GM18861 (cell line): ENCODE data around the gene BEGAIN.

Source experiments
- ATAC-seq: cut with Tn5 transposase; IDR thresholded peaks from one replicate; pipeline ENCODE4 v1.9.1; 2021; ENCODE audit not compliant: unreplicated experiment

BEGAIN gene

DNA sequence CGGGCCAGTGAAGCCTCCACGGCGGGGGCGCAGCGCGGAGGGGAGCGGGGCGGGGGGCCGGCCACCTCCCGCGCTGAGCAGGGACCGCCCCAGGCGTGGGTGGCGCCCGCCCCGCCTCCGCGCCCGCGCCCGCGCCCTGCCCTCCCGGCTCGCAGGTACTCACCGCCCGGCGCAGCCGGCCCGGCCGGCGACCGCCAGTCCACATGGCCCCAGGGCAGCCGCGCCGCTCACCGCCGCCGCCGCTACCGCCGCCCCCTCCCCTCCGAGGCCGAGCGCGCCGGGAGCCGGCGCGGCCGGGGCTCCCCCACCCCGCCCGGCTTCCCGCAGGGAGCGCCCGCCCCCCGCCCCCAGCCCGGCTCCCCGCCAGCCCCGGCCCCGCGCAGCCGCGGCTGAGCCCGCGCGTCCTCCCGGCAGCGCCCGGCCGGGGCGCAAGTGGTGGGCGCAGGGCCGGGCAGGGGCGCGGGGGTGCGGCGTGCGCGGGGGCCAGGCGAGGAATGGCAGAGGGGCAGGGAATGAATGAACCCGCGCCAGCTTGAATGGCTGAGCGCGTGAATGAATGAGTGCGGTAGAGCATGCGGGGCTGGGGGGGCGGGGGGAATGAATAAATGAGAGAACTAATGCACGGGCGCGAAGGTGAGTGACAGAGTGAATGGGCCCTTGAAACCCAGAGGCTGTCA, at the start of gene BEGAIN:
BEGAIN (minus strand) TSS at position 332 of the 677 bp plus-strand sequence; CDS start at position 205, 127 bp downstream.
- ATAC-seq = no peak

- ATAC-seq = no peak
Observed at GRCh38 chr14:100636559-100636958, 49.3 kb upstream of the BEGAIN start.

DNA sequence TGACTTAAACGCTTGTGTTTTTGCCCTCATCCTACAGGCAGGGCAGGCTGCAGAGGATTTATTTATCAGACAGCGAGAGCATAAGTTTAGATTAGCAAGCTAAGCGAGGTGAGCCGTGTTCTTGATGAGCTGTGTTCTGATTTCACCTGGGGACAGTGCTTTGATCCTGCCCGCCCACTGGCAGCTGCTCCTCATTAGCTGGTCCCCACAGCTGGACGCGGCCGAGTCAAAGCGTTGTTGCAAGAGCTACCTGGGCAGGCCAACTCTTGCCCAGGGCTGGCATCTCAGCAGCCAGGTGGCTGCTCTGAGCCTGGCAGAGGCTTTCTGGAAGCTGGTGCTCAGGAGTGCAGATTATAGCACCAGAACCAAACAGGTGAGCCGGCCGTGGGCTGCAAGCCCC, 46.8 kb upstream of the BEGAIN start:
- ATAC-seq = no peak

DNA sequence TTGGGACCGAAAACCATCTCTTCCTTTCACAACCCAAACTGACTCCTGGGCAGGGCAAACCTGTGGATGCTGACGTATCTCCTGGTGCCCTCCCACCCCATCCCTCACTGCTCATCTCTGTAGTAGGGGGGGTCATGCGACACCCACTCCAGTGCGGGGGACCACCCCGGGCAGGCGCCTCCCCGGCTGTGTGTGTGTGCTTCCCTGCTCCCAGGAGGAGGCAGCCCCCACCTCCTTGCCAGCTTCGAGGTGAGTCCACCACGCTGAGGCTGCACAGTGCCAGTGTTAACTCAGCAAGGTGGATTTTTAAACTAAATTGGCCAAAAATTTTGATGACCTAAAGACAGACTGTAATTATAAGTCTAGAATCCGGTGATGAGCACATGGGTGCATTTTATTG, 46.2 kb upstream of the BEGAIN start:
- no peak for ATAC-seq

GRCh38 chr14:100629696-100630095, 42.5 kb upstream of the BEGAIN start:
- ATAC-seq = no peak

DNA sequence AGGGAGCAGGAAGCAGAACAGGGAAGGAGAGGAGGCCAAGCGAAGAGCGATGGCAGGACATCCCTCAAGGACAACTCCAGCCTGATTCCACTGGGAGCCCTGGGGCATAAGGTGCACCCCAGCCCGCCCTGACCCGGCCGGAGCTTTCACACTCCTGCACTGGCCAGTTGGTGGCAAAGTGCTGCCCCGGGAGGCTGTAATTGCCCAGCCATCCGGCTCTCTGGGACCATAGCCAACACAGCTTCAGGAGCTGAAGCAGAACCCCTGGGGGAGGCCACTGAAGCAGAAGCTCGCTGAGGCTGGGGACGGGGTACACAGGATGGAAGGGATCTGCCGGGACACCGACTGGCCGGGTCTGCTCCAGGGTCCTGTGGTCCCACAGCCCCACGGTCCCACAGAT, 41.9 kb upstream of the BEGAIN start:
- no peak for ATAC-seq

- no peak for ATAC-seq
Observed at GRCh38 chr14:100628225-100628624, 41.0 kb upstream of the BEGAIN start.

GRCh38 chr14:100626614-100627013, 39.4 kb upstream of the BEGAIN start:
- no peak for ATAC-seq

GRCh38 chr14:100623961-100624360, 36.7 kb upstream of the BEGAIN start:
- ATAC-seq = no peak

- ATAC-seq = no peak
Observed at GRCh38 chr14:100623557-100623956, 36.3 kb upstream of the BEGAIN start.

DNA sequence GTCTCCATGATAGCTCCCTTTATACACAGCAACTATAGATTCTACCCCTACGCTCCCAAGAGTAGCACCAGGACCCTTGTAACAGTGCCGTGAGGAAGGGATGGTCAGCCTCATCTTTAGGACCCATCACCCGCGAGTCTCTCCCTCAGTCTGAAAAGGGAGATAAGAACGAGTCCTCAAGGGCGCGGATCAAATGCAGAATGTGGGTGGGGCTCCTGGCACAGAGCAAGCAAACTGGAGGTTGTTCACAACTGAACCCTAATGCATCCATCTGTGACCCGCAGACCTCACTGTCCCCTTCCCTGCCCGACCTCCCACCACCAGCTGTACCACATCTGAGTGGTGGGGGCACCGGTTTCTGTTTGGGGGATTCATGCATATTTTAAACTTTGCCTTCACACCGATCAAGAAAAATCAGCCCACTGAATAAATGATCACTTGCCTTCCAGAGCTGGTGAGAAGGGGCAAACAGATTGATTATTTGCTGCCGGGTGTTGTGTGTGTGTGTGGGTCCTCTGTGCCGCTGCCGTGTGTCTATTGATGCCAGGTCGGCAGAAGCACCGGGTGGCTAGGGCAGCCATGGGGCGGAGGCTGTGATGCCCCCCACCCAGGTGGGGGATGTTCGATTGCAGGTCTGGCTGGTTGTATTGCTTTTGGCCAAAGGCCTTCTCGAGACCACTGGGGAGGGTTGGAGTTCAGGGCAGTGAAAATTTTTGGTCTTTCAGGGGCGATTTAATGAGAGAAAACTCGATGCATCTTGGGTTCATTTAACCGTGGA, 35.7 kb upstream of the BEGAIN start:
- ATAC-seq = no peak

- ATAC-seq = no peak
Observed at GRCh38 chr14:100622224-100622623, 35.0 kb upstream of the BEGAIN start.

GRCh38 chr14:100621806-100622205, 34.6 kb upstream of the BEGAIN start:
- no peak for ATAC-seq

DNA sequence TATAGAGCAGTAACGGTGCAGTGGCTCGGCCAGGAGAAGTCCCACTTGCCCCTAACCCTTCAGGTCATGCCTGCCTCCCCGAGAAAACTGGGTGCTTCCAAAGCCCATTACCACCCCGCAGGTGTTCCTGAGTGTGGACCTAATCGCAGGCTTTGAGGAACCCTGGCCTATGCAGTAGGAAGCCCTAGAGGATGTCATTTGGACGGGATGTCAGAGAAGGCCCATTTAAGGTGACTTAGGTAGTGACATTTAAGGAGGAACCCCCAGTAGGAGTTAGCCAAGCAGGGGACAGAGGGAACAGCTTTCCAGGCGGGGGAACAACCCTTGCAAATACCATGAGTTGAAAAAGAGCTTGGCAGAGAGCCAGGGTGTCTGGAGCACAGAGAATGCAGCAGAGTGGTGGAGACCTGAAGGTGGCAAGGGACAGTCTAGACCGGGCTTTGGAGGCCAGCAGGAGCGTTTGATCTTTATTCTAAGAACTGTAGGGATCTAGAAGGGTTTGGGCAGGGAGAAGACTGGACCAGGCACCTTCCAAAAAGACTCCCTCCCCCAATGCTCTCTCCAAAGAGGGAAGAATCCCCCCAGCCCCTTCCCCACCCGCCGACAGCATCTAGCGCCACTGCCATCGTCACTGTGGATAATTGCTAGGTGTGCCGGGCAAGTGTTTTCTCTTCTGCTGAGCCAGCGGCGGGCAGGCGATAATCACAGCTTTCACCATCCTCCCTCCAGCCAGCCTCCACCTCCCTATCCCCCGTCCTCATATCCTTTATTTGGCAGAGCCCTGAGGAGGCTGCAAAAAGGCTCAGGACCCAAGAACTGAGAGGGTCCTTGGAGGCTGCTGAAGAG, 33.3 kb upstream of the BEGAIN start:
- ATAC-seq = no peak

GRCh38 chr14:100619396-100620254, 32.4 kb upstream of the BEGAIN start:
- ATAC-seq = no peak

- ATAC-seq = no peak
Observed at GRCh38 chr14:100618763-100619320, 31.6 kb upstream of the BEGAIN start.

GRCh38 chr14:100618318-100618693, 31.1 kb upstream of the BEGAIN start:
- ATAC-seq = no peak

DNA sequence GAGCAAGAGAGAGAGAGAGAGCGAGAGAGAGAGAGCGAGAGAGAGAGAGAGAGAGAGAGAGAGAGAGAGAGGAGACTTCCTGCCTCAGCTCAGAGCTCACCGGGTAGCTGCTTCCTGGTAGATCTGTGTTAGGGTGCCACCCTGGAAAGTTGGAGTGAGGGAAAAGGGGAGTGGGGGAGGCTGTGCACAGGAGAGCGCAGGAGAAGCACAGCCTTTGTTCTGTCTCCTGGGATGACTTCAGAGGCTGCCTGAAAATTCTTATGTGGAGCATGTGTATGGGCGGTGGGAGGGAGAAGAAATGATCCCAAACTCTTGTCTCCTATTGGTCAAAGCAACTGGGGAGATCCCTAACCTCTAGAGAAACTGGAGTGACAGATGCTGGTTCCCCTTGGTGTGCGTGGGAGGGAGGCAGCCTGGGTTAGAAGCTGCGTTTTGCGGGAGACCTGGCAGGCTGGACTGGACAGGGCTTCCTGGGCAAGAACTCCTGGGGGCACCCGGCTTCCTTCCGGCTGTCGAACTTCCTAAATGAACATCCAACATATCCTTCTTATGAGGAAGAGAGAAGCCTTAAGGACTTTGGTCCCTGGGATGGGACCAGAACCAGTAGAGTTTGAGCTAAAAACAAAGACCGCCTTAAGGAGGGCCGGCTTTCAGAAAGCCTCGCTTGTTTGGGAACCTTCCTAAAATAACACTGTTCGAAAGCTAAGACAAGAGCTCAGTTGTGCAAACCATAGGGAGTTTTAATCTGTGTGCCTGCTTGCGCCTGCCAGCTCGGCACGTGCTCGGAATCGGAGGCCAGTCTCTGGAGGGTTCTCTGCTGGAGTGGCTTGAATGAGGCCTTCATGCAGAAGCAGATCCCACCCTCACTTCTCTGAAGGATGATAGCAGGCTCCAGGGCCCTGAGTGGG, 30.4 kb upstream of the BEGAIN start:
- ATAC-seq = no peak

DNA sequence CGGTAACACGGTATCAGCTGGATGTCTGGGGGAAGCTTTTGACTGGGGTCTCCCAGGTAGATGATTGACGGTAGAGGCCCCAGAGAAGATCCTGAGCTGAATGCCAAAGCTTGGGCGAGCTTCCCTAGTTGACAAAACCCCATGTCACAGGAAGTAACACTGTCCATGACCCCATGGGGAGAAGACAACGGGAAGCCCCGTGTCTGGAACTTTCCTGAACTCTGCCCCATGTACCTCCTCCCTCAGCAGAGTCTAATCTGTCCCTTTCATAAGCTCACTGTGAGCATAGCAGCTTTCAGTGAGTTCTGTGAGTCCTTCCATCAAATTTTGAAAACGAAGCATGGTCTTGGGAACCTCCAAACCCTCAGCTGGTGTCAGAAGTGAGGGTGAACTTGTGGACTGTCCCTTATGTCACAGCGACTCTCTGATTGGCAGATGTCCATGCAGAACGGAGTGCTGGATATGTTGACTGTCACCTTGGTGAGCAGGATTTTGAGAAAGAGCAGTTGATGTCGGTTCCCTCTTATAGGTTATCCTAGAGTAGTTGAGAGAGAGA, 29.7 kb upstream of the BEGAIN start:
- ATAC-seq = no peak
